ENCODE results near the gene C9orf78.

C9orf78 gene

GRCh38 chr9:129875181-129875611 lies 40.1 kb upstream of the C9orf78 start:
- no peak overlapping the region for H3K27ac ChIP-seq (ENCODE audit: low read depth, low read length)
- H3K36me3 ChIP-seq (ENCODE audit: insufficient read depth, low read length), result peaks cover 12% of the 10 kb centered on the region
- H3K4me1 ChIP-seq (ENCODE audit: insufficient read depth, low read length), result no peaks in the 10 kb centered on the region
- 93% methylated on average over 20 of the region's 23 CpGs for WGBS
- H3K4me3 ChIP-seq (ENCODE audit: low read length), result no peak overlapping the region
- no peaks in the 10 kb centered on the region for H3K27me3 ChIP-seq (ENCODE audit: insufficient read depth, low read length)
- H3K9ac ChIP-seq (ENCODE audit: low read depth, low read length), result no peak overlapping the region
- no peaks in the 10 kb centered on the region for H3K9me3 ChIP-seq (ENCODE audit: insufficient read depth, low read depth, low read length)

GRCh38 chr9:129874261-129875101 lies 39.4 kb upstream of the C9orf78 start:
- H3K36me3 ChIP-seq (ENCODE audit: insufficient read depth, low read length), result peaks cover 12% of the 10 kb centered on the region
- 94% methylated on average over 38 of the region's 38 CpGs for WGBS
- no peak overlapping the region for H3K4me3 ChIP-seq (ENCODE audit: low read length)
- no peak overlapping the region for H3K27ac ChIP-seq (ENCODE audit: low read depth, low read length)
- no peaks in the 10 kb centered on the region for H3K4me1 ChIP-seq (ENCODE audit: insufficient read depth, low read length)
- no peaks in the 10 kb centered on the region for H3K9me3 ChIP-seq (ENCODE audit: insufficient read depth, low read depth, low read length)
- H3K9ac ChIP-seq (ENCODE audit: low read depth, low read length), result no peak overlapping the region
- H3K27me3 ChIP-seq (ENCODE audit: insufficient read depth, low read length), result no peaks in the 10 kb centered on the region

- no peaks in the 10 kb centered on the region for H3K9me3 ChIP-seq (ENCODE audit: insufficient read depth, low read depth, low read length)
- 87% methylated on average over 16 of the region's 16 CpGs for WGBS
- no peak overlapping the region for H3K9ac ChIP-seq (ENCODE audit: low read depth, low read length)
- peaks cover 12% of the 10 kb centered on the region for H3K36me3 ChIP-seq (ENCODE audit: insufficient read depth, low read length)
- no peaks in the 10 kb centered on the region for H3K4me1 ChIP-seq (ENCODE audit: insufficient read depth, low read length)
- H3K27me3 ChIP-seq (ENCODE audit: insufficient read depth, low read length), result no peaks in the 10 kb centered on the region
- no peak overlapping the region for H3K27ac ChIP-seq (ENCODE audit: low read depth, low read length)
- H3K4me3 ChIP-seq (ENCODE audit: low read length), result no peak overlapping the region
Measured at GRCh38 chr9:129873563-129874190, 38.6 kb upstream of the C9orf78 start.

- Histone ChIP-seq H3K27me3 (ENCODE audit: insufficient read depth, low read length) (no peaks in the 10 kb centered on the region), H3K36me3 (ENCODE audit: insufficient read depth, low read length) (peaks cover 12% of the 10 kb centered on the region), H3K9me3 (ENCODE audit: insufficient read depth, low read depth, low read length) (no peaks in the 10 kb centered on the region), H3K27ac (ENCODE audit: low read depth, low read length) (no peak overlapping the region), H3K4me3 (ENCODE audit: low read length) (no peak overlapping the region), H3K4me1 (ENCODE audit: insufficient read depth, low read length) (no peaks in the 10 kb centered on the region), H3K9ac (ENCODE audit: low read depth, low read length) (no peak overlapping the region)
- WGBS, result 94% methylated on average over 11 of the region's 11 CpGs
Measured at GRCh38 chr9:129871046-129871445, 36.0 kb upstream of the C9orf78 start.

GRCh38 chr9:129869585-129870501 lies 34.8 kb upstream of the C9orf78 start:
- WGBS, result 92% methylated on average over 24 of the region's 24 CpGs
- H3K9ac ChIP-seq (ENCODE audit: low read depth, low read length), result no peak overlapping the region
- H3K9me3 ChIP-seq (ENCODE audit: insufficient read depth, low read depth, low read length), result no peaks in the 10 kb centered on the region

GRCh38 chr9:129868872-129869486 lies 33.9 kb upstream of the C9orf78 start:
- Histone ChIP-seq H3K9ac (ENCODE audit: low read depth, low read length) (no peak overlapping the region), H3K4me3 (ENCODE audit: low read length) (no peak overlapping the region), H3K4me1 (ENCODE audit: insufficient read depth, low read length) (no peaks in the 10 kb centered on the region), H3K27ac (ENCODE audit: low read depth, low read length) (no peak overlapping the region), H3K36me3 (ENCODE audit: insufficient read depth, low read length) (0 out of 2 replicates have a peak, but pooled peaks cover 4% of the 10 kb centered on the region), H3K9me3 (ENCODE audit: insufficient read depth, low read depth, low read length) (no peaks in the 10 kb centered on the region), H3K27me3 (ENCODE audit: insufficient read depth, low read length) (no peaks in the 10 kb centered on the region)
- WGBS, result 94% methylated on average over 28 of the region's 28 CpGs

More at GRCh38 chr9:129869585-129870501, 34.8 kb upstream of the C9orf78 start:
- Histone ChIP-seq H3K4me1 (ENCODE audit: insufficient read depth, low read length) (no peaks in the 10 kb centered on the region), H3K36me3 (ENCODE audit: insufficient read depth, low read length) (peaks cover 5% of the 10 kb centered on the region), H3K4me3 (ENCODE audit: low read length) (no peak overlapping the region), H3K27ac (ENCODE audit: low read depth, low read length) (no peak overlapping the region), H3K27me3 (ENCODE audit: insufficient read depth, low read length) (no peaks in the 10 kb centered on the region)

GRCh38 chr9:129868023-129868871 lies 33.2 kb upstream of the C9orf78 start:
- 89% methylated on average over 48 of the region's 48 CpGs for WGBS
- no peaks in the 10 kb centered on the region for H3K36me3 ChIP-seq (ENCODE audit: insufficient read depth, low read length)
- H3K9me3 ChIP-seq (ENCODE audit: insufficient read depth, low read depth, low read length), result no peaks in the 10 kb centered on the region
- H3K4me3 ChIP-seq (ENCODE audit: low read length), result no peak overlapping the region
- H3K27ac ChIP-seq (ENCODE audit: low read depth, low read length), result no peak overlapping the region
- no peaks in the 10 kb centered on the region for H3K27me3 ChIP-seq (ENCODE audit: insufficient read depth, low read length)
- H3K9ac ChIP-seq (ENCODE audit: low read depth, low read length), result no peak overlapping the region
- no peaks in the 10 kb centered on the region for H3K4me1 ChIP-seq (ENCODE audit: insufficient read depth, low read length)

- H3K9ac ChIP-seq (ENCODE audit: low read depth, low read length), result no peak overlapping the region
- H3K4me3 ChIP-seq (ENCODE audit: low read length), result no peak overlapping the region
- H3K36me3 ChIP-seq (ENCODE audit: insufficient read depth, low read length), result no peaks in the 10 kb centered on the region
- H3K9me3 ChIP-seq (ENCODE audit: insufficient read depth, low read depth, low read length), result no peaks in the 10 kb centered on the region
- WGBS, result 82% methylated on average over 16 of the region's 17 CpGs
- no peak overlapping the region for H3K27ac ChIP-seq (ENCODE audit: low read depth, low read length)
- H3K4me1 ChIP-seq (ENCODE audit: insufficient read depth, low read length), result no peaks in the 10 kb centered on the region
- H3K27me3 ChIP-seq (ENCODE audit: insufficient read depth, low read length), result no peaks in the 10 kb centered on the region
Measured at GRCh38 chr9:129867136-129868022, 32.3 kb upstream of the C9orf78 start.

- Histone ChIP-seq H3K9me3 (ENCODE audit: insufficient read depth, low read depth, low read length) (no peaks in the 10 kb centered on the region), H3K27ac (ENCODE audit: low read depth, low read length) (no peak overlapping the region), H3K36me3 (ENCODE audit: insufficient read depth, low read length) (peaks cover 4% of the 10 kb centered on the region; the same call in 1 of the 2 replicates), H3K27me3 (ENCODE audit: insufficient read depth, low read length) (no peaks in the 10 kb centered on the region), H3K9ac (ENCODE audit: low read depth, low read length) (no peak overlapping the region), H3K4me3 (ENCODE audit: low read length) (no peak overlapping the region), H3K4me1 (ENCODE audit: insufficient read depth, low read length) (no peaks in the 10 kb centered on the region)
- WGBS, result 86% methylated on average over 17 of the region's 17 CpGs
Measured at GRCh38 chr9:129866394-129867135, 31.5 kb upstream of the C9orf78 start.
